ENCODE data around the gene IGF2BP2.
"Not testable (repeated sequence)": the region's sequence is repeated elsewhere in the genome, so short reads cannot be mapped to it uniquely, and the experiment has no call there.

The IGF2BP2 gene

DNA sequence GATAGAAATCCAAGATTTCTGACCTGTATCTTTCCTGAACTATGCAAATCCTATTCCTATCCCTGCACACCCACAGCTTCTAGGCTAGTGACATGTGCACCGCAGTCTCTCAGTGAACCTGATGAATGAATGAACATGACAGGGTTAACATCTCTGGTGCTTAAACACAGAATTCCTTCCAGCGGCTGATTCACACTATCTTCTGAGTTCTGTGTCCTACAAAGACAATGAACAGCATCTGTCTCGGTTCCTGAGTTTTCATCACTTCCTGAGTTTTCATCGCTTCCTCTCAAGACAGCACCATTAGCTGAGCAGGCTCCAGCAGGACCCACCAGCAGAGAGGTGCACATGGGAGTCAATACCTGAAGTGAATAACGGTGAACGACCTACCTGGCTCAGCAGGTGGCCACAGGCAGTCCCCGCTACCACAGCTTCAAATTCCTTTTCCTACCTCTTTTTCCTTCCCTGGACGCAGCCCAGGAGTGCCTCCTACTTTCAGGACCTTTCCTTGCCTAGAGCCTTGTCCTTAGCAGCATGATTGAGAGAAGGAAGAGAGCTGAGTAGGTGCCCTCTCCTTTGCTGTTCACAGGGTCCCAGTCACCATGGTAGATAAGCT lies 113.5 kb downstream of the IGF2BP2 start:
- DNase-seq (ENCODE audit: low read depth) = no peak

DNA sequence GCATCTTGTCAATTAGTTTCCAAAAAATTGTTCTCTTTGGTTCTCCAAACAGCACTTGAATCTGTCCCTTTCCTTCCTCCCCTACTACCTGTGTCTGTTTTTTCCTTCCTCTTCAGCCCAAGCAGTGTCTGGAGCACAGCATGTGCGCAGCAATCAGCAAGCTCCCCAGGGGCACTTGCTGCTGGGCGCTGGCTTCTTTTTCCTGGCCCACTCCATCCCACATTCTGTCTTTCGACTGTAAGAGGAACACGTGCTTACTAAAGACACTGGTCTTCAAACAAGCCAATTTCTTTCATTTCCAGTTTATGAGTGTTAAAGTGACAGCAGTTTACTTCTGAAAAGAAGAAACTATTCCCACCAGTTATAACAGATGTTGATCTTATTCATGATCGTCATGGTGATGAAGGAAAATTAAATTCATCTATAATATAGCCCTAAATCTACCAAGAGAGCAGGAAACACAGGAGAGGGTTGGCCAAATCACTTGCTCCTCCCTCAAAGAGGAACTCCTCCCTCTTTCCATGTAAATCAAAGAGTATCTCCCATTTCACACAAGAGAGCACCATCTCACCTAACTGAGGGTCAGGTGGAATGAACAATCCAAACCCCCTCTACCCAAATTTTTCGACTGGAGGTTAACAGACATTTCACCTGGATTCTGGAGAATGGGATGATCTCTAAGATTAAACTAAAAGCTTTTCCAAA lies 115.4 kb downstream of the IGF2BP2 start:
- no peak for DNase-seq (ENCODE audit: low read depth)

DNA sequence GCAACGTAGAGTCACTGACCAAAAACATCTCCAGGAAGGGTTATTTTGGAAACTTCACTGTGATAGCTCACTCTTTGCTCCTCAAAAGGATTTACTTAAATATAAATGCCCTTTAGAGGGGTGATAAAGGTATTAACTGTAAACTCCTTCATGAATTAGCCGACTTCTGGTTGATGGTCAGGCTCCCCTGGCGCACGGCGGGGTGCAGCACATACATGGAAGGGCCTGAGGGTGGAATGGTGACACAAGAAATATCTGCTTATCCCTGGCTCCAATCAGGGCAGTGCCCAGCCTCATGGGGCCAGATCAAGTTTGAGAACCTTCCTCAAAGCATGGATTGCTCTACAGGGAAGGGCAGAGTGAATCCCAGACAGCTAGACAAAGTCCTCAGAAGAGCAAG lies 116.5 kb downstream of the IGF2BP2 start:
- DNase-seq (ENCODE audit: low read depth) = no peak

DNA sequence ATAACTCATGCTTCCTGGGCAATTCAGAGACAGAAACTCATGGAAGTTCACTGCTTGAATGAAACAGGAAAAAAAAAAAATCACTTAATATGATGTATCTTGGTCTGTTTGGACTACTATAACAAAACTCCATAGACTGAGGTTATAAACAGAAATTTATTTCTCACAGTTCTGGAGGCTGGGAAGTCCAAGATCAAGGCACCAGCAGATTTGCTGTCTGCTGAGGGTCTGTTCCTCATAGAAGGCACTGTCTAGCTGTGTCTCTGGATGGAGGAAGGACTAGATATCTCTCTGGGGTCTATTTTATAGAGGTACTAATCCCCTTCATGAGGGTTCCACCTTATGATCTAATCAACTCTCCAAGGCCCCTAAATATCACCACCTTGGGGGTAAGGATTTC lies 119.3 kb downstream of the IGF2BP2 start:
- no peak for DNase-seq (ENCODE audit: low read depth)

DNA sequence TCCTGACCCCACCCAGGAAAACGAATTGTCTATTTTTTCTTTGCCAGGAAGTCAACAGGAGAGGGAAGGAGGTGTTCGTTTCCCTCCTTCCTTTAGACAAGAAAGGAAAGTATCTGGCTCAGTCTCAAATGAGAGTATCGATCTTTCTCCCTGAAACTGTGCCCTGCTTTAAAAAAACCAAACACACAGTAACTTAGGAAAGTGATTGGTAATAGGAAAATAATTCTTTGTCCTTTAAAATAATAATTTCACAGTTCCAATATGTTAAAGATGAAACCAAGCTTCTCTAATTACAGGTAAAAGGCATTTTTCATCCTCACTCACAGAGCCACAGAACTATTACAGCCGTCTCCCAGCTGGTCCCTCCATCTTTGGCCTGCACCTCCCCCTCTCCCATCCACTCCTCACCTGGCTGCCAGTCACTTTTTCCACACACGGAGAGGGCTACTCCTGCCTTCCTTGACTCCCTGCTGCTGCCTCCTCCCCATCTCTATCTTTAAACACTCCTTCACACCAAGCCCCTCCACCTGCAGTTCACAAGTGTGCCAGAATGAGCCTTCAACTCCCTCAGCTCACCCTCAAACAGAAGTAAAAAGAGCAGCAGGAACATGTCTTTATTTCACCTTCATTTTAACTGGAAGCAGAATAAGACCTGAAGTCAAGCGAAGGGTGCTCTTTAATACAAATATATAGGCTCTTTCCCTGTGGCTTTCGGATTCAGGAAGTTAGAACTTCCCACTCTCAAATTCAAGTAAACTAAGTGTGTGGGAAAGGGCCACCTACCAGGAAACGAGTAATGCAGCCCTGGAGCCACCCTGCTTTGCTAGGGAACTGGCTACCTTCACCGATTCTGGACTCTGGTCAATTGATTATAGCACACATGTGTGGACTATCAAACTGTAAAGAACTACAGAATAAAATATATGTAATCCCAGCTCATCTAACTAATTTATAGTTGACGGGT lies 122.3 kb downstream of the IGF2BP2 start:
- no peak for DNase-seq (ENCODE audit: low read depth)

DNA sequence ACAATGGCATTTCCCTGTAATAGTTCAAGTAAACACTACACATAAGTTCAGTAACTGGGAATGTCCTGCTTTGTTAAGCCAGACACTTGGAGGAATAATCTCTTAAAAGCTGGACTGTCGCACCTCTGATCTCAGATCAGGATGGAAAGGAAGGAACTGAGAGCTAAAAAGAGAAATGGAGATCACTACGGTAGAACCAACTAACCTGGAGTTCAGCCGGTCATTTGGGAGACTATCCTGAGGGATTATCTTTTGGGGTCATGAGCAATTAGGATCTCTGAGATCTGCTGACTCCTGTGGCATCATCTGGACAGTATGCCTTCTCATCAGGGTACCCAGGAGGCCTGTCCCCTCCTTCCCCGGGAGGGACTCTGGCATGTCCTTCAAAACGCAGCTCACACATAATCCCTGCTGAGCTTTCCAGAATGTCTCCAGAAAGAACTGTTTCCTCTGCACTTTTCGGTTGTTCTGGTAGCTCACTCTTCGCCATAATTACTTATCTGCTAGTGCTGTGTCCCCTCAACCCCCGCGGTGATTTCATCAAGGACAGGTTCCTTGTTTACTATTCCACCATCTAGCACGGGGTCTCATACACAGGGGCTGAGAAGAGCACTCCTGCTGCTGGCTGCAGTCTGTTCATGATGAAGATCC lies 123.1 kb downstream of the IGF2BP2 start:
- no peak for DNase-seq (ENCODE audit: low read depth)

DNA sequence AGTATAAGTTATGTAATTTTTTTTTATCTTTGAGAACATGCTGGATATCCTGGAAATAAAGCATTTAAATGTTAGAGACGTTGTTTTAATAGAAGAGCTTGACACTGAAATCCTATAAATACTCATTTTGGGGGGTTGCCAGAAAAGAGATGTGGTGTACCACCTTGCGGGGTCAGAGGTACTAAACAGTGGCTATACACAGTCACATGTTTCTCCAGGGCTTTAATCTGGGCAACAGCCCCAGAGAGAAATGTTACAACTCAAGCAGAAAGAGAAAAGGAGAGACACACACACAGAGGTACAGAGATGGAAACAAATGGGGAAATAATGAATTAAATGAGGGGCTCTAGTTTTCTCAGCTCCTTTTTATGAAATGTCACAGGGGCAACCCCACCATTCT lies 124.9 kb downstream of the IGF2BP2 start:
- DNase-seq (ENCODE audit: low read depth) = no peak

DNA sequence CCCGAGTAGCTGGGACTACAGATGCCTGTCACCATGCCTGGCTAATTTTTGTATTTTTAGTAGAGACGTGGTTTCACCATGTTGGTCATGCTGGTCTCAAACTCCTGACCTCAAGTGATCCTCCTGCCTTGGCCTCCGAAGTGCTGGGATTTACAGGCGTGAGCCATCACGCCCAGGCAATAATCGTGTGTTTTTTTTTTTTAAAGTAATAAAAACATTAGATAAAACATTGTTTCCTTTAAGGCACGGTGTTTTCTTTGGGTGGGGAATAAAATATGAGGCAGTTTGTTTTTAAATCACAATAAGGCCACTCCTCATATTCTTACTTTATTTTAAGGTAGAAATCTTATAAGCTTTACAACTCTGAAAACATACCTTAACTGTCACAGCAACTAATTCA lies 127.6 kb downstream of the IGF2BP2 start:
- not testable (repeated sequence) for DNase-seq (ENCODE audit: low read depth)

DNA sequence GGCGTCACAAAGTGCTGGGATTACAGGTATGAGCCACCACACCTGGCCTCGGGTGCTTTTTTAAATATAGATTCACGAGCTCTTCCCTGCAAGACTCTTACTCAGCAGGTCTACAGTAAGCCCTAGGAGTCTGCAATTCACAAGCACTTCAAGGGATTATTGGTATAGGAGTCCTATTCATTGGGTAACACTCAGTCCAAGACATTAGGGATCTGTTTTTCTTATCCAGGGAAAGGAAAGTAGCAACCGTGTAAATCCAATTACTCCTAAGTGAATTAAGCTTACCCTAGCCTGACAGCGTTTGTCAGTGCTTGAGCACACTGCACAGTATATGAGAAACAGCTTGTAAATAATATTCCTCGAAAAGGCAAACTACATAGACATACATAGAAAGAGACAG lies 128.8 kb downstream of the IGF2BP2 start:
- no peak for DNase-seq (ENCODE audit: low read depth)

DNA sequence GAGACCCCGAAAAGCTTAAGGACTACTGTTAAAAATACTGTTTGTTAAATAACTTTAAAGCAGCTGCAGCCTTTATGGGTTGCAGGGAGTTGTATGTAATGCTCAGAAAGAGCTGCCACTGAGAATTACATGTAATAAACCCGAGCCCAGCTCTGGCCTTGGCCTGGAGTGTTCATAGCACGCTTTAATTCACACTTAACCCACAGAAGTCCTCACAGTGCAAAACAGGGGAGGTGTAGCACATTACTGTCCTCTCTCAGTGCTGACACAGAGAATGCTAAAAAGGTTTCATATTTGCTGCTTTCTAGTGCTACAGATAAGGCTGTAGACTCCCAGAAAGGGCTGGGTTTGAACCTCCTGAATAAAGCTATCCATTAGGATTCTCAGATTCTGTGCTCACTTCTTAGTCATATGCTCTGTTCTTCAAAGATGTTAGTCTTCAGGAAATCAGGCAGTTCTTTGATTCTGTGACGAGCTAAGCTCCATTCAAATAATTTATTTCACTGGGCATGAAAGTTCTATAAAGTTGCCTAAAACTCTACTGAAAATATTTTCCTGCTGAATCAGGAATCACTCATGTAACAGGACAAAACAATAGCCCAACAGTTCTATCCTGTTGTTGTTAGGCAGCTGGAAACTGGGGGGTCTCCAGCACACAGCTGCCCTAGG lies 130.7 kb downstream of the IGF2BP2 start:
- no peak for DNase-seq (ENCODE audit: low read depth)

DNA sequence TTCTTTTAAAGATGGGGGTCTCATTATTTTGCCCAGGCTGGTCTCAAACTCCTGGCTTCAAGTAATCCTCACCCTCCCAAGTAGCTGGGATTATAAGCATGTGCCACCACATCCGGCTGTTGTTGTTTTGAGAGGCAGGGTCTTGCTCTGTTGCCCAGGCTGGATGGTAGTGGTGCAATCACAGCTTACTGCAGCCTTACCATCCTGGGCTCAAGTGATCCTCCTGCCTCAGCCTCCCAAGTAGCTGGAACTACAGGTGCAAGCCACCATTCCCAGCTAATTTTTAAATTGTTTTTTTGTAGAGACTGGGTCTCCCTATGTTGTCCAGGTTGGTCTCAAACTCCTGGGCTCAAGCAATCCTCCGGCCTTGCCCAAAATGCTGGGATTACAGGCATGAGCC lies 133.2 kb downstream of the IGF2BP2 start:
- no peak for DNase-seq (ENCODE audit: low read depth)

DNA sequence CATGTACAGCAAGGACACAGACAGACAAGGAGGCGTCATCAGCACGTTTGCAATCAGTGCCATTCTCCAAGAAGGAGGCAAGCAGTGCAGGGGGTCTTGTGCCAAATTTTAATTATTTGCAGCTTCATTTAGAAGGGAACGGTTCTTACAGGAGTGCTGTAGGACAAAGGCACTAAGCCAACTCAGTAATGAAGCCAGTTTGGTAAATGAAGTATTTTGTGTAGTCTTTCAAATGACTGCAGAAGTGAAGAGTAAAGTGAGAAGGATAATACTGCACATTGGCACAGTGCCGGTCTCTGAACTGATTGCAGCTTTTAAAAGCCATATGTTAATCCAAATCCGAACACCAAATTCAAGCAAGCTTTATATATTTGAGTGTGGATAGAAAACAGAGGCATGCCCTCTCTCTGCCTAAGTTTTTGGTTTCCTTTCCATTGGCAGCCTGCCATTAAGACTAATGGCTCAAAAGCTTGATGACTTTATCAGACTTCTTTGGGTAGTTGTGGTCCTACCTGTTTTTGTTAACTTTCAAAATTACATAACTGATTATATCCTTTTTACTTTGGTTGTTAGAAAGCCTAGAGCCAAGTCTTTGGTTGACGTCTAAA lies 137.5 kb downstream of the IGF2BP2 start:
- no peak for DNase-seq (ENCODE audit: low read depth)

DNA sequence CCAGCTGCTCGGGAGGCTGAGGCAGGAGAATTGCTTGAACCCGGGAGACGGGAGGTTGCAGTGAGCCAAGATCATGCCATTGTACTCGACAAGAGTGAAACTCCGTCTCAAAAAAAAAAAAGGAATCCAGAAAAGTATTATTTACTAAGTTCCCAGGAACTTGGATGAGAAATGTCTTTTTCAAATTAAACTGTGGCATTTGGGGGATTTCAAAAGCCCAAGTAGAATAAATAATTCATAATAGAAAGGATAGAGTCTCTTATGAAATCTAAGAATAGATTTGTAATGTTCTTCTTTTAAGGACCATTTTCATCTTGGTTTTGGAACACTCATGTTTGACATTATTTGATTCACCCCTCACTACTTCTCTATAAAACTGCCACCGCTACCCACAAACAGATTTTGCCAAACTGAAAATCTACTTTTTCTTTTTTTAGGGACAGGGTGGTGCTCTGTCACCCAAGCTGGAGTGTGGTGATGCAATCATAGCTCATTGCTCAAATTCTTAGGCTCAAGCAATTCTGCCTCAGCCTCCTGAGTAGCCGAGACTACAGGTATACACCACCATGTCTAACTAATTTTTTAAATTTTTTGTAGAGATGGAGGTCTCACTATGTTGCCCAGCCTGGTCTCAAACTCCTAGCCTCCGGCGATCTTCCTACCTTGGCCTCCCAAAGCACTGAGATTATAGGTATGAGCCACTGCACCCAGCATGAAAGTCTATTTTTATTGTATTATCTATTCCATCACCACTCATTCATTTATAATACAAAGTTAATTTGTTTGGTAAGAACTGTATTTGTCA lies 139.4 kb downstream of the IGF2BP2 start:
- DNase-seq (ENCODE audit: low read depth) = no peak

DNA sequence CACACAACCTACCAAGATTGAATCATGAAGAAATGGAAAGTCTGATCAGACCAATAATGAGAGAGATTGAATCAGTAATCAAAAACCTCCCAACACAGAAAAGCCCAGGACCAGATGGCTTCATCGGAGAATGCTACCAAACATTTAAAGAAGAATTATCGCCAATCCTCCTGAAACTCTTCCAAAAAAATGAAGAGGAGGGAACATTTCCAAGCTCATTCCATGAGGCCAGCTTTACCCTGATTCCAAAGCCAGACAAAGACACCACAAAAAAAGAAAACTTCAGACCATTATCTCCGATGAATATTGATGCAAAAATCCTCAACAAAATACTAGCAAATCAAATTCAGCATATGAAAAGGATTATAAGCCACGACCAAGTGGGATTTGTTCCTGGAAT lies 144.6 kb downstream of the IGF2BP2 start:
- no peak for DNase-seq (ENCODE audit: low read depth)

DNA sequence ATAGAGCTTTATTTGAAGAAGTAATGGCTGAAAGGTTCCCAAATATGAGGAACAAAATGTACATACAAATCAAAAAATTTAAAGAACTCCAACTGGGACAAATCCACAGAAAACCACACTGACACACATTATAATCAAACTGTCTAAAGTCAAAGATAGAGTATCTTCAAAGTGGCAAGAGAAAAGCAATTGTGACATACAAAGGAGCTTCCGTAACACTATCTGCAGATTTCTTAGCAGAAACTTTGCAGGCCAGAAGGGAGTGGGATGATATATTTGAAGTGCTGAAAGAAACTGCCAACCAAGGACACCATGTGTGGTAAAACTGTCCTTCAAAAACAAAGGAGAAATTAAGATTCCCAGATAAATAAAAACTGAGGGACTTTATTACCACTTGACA lies 146.8 kb downstream of the IGF2BP2 start:
- DNase-seq (ENCODE audit: low read depth) = no peak

DNA sequence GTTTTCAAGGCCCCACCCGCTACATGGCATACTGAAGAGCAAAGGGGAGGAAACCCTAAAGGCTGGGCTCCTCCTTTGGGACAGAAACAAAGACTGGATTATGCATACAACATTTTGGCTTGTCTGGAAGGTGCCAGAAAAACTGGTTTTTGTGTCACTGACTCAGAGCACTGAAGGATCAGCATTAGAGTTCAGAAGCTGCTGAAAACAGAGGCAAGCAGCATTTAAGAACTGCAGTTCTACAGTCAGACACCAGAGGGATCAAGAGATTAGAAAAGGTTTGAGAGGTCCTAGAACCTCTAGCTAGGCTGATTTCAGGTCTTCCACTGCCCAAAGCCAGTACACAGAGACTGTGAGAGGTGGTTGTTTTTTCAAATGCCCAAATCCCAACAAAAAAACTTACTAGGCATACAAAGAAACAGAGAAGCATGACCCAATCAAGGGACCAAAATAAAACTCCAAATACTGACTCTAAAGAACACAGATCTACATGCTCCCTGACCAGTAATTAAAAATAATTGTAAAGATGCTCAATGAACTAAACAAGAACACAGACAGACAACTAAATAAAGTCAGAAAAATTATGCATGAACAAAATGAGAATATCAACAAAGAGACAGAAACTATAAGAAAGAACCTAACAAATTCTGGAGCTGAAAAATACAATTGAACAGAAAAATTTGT lies 147.6 kb downstream of the IGF2BP2 start:
- DNase-seq (ENCODE audit: low read depth) = no peak

DNA sequence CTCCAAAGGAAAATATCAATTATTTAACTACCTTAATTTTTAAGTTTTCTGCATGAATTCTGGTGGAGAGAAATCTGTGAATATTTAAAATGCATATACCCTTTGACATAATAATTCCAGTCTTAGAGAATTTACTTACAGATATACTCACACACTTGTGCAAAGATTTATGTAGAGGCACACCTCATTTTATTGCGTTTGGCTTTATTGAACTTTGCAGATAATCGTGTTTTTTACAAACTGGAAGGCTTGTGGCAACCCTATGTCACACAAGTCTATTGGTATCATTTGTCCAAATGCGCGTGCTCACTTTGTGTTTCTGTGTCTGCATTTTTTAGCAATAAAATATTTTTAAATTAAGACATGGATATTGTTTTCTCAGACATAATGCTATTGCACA lies 157.3 kb downstream of the IGF2BP2 start:
- no peak for DNase-seq (ENCODE audit: low read depth)

DNA sequence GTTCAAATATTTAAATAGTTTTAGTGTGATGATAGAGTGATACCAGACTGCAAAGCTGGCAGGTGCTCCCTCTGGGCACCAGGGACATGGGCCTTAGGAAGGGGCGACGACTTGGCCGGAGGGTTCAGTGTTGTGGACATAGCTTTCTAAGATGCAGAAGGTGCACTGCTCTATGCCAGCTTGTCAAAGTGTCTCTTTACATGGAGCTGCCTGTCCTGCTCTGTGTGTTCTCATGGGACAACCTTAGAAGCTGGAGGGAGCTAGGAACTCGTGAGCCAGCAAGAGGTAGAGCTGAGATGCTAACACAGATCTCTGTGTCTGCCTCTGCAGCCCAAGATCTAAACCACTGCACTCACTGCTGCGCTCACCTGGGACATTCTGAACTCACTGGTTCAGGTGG lies 160.9 kb downstream of the IGF2BP2 start:
- DNase-seq (ENCODE audit: low read depth) = no peak

DNA sequence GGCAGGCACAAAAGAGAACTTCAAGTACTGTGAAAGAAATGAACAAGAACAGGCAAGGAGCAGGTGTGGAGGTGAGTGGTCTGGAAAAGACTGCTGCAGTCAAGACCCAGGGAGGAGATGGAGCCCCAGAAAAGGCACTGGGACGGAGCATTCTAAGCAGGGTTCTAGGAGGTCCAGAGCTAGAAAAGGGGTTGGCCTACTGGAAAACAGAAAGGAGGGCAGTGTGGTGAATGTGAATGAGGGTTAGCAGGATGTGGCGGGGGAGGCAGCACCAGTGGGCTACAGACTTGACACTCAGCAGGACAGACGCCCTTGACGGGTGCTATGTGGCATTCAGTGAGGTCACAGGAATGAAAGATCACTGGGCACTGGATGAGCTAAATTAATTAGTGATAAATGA lies 163.1 kb downstream of the IGF2BP2 start:
- DNase-seq (ENCODE audit: low read depth) = no peak

DNA sequence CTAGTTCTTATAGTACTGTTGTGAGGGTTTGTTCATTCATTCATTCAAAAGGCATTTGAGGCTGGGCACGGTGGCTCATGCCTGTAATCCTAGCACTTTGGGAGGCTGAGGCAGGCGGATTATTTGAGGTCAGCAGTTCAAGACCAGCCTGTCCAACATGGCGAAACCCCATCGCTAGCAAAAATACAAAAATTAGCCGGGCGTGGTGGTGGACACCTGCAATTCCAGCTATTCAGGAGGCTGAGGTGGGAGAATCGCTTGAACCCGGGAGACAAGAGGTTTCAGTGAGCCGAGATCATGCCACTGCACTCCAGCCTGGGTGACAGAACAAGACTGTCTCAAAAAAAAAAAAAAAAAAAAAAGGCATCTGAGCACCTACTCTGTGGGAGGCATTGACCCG lies 163.5 kb downstream of the IGF2BP2 start:
- not testable (repeated sequence) for DNase-seq (ENCODE audit: low read depth)
